PC-9 (cell line): ENCODE measurements around the gene NISCH. TPM values are rescaled to one million over a fixed set of nuclear protein-coding genes. Genes with fewer than 3 reads are reported as not detected.
A peak's percentile ranks its signal among the peaks of the same experiment; 100 is the strongest.

Experiments
- BruUV-seq: library from RNA; stranded (reverse); fragments of 400-500 nt; replicated peaks from 2 replicates; lab custom pipeline; 2021; lab: Mats Ljungman, UMichigan
- CTCF ChIA-PET: fragments of 300-600 bp; sonication (Branson Sonifier 250); formaldehyde crosslinking; loops from one replicate; lab custom pipeline; 2022; ENCODE audit warnings: antibody characterized with exemption; lab: Charles Lee
- POLR2A ChIA-PET: fragments of 300-600 bp; sonication (Branson Sonifier 250); formaldehyde crosslinking; loops from one replicate; lab custom pipeline; 2022; ENCODE audit warnings: antibody characterized with exemption; ENCODE audit not compliant: unreplicated experiment; lab: Charles Lee
- DNase-seq, 2 experiments: peaks; one replicate each; pipeline versions ENCODE4 v3.0.0 to v3.0.0-alpha.2; 2015 to 2022; ENCODE audit warnings: mixed read lengths in 1 of 2
- H2AFZ ChIP-seq: fragments of 200-600 bp; sonication (generic); 2 replicates; pipeline ENCODE4 v1.8.1; 2017; ENCODE audit warnings: antibody characterized with exemption
- H3F3A ChIP-seq: fragments of 200-600 bp; sonication (generic); 2 replicates; pipeline ENCODE4 v1.8.1; 2017; ENCODE audit warnings: antibody characterized with exemption, mild to moderate bottlenecking, low read depth; ENCODE audit not compliant: insufficient read depth
- H3K27ac ChIP-seq: fragments of 200-600 bp; sonication (generic); 2 replicates; pipeline ENCODE4 v1.6.1; 2016; ENCODE audit warnings: mixed run types
- H3K27me3 ChIP-seq: fragments of 200-600 bp; sonication (generic); 2 replicates; pipeline ENCODE4 v1.6.1; 2016; ENCODE audit warnings: low read depth, mixed run types; ENCODE audit not compliant: insufficient read depth
- H3K36me3 ChIP-seq: fragments of 200-600 bp; sonication (generic); 2 replicates; pipeline ENCODE4 v1.6.1; 2016; ENCODE audit warnings: low read depth, mixed run types
- H3K4me1 ChIP-seq: fragments of 200-600 bp; sonication (generic); replicated peaks from 2 replicates; pipeline ENCODE4 v1.6.1; 2016; ENCODE audit warnings: mixed run types; ENCODE audit not compliant: insufficient read depth
- H3K4me2 ChIP-seq: fragments of 200-600 bp; sonication (generic); 2 replicates; pipeline ENCODE4 v1.6.1; 2017; ENCODE audit warnings: mixed run types
- H3K4me3 ChIP-seq: fragments of 200-600 bp; sonication (generic); 2 replicates; pipeline ENCODE4 v1.6.1; 2016; ENCODE audit warnings: mixed run types
- H3K79me2 ChIP-seq: fragments of 200-600 bp; sonication (generic); 2 replicates; pipeline ENCODE4 v1.6.1; 2017; ENCODE audit warnings: low read depth, mixed run types
- H3K9me2 ChIP-seq: fragments of 200-600 bp; sonication (generic); 2 replicates; pipeline ENCODE4 v1.8.1; 2017; ENCODE audit warnings: mild to moderate bottlenecking; ENCODE audit not compliant: insufficient read depth
- H3K9me3 ChIP-seq: fragments of 200-600 bp; sonication (generic); 2 replicates; pipeline ENCODE4 v1.8.1; 2016; ENCODE audit warnings: low read depth; ENCODE audit not compliant: insufficient read depth
- H4K20me1 ChIP-seq: fragments of 200-600 bp; sonication (generic); 2 replicates; pipeline ENCODE4 v1.8.1; 2017; ENCODE audit not compliant: insufficient read depth
- CTCF ChIP-seq: fragments of 200-600 bp; sonication (generic); conservative IDR thresholded peaks from 2 replicates; pipeline ENCODE4 v1.6.1; 2017; ENCODE audit warnings: mixed run types, antibody characterized with exemption, mild to moderate bottlenecking, moderate library complexity
- EZH2 ChIP-seq: fragments of 200-600 bp; sonication (generic); IDR thresholded peaks from 2 replicates; pipeline ENCODE4 v1.8.0; 2017; ENCODE audit warnings: antibody characterized with exemption, low read depth
- intact Hi-C: fragments of 100-400 bp; cut with micrococcal nuclease; formaldehyde crosslinking; loops from one replicate; pipeline ENCODE4 v1.10.0; 2022; ENCODE audit not compliant: unreplicated experiment
- total RNA-seq: library from RNA; stranded (reverse); gene quantifications from 2 replicates; pipeline ENCODE4 v1.2.3, GENCODE V29; 2021

The NISCH gene
- total RNA-seq, 1 experiment from 2014 or later: 66.1 TPM

- intact Hi-C loops: loop anchor here (1.0 kb wide), 1 partner anchor 19 kb away; no protein-coding TSS in a partner anchor
- no peak for DNase-seq
- Histone ChIP-seq H4K20me1 (no peaks in the 10 kb centered on the region), H3K27me3 (no peaks in the 10 kb centered on the region), H2AFZ (no peak overlapping the region), H3K9me2 (no peaks in the 10 kb centered on the region), H3K4me2 (no peak overlapping the region), H3K27ac (no peak overlapping the region), H3F3A (peaks cover 5% of the 10 kb centered on the region; the same call in 1 of the 2 replicates), H3K4me3 (no peak overlapping the region), H3K4me1 (peaks cover 13% of the 10 kb centered on the region; the same call in 1 of the 2 replicates), H3K9me3 (no peaks in the 10 kb centered on the region), H3K79me2 (no peaks in the 10 kb centered on the region), H3K36me3 (no peaks in the 10 kb centered on the region)
- TF ChIP-seq CTCF: no peak
- TF ChIP-seq EZH2: no peak
- BruUV-seq: no TSS peak
- CTCF ChIA-PET: interaction anchor here (1.2 to 3.8 kb wide), 3 partner anchors 20 to 115 kb away, joined by 3 to 21 read pairs (median 3); no protein-coding TSS in a partner anchor
- POLR2A ChIA-PET: interaction anchor here (0.8 kb wide), 1 partner anchor 72 kb away, joined by 9 read pairs; no protein-coding TSS in a partner anchor
Observed at GRCh38 chr3:52447512-52448355, 7.7 kb upstream of the NISCH start.

- H3K27me3 ChIP-seq: no peaks in the 10 kb centered on the region
- CTCF ChIA-PET: no interaction called here
- no peaks in the 10 kb centered on the region for H3K36me3 ChIP-seq
- POLR2A ChIA-PET: no interaction called here
- peaks cover 16% of the 10 kb centered on the region; the same call in 1 of the 2 replicates for H3F3A ChIP-seq
- H3K27ac ChIP-seq: no peak overlapping the region
- no peaks in the 10 kb centered on the region for H3K9me2 ChIP-seq
- H3K4me1 ChIP-seq: peaks cover 37% of the 10 kb centered on the region
- intact Hi-C loops: loop anchor here (1.0 to 5.0 kb wide), 2 partner anchors 220 to 233 kb away; no protein-coding TSS in a partner anchor
- H2AFZ ChIP-seq: no peak overlapping the region
- peak overlapping the region; percentile 40; the same call in 1 of the 2 replicates for H3K4me2 ChIP-seq
- BruUV-seq: no TSS peak
- TF ChIP-seq CTCF: no peak
- H3K9me3 ChIP-seq: no peaks in the 10 kb centered on the region
- H3K4me3 ChIP-seq: no peak overlapping the region
- no peak for DNase-seq
- H4K20me1 ChIP-seq: no peaks in the 10 kb centered on the region
- no peaks in the 10 kb centered on the region for H3K79me2 ChIP-seq
Observed at GRCh38 chr3:52450489-52451236, 4.7 kb upstream of the NISCH start.

- Histone ChIP-seq H3F3A (peaks cover 16% of the 10 kb centered on the region; the same call in 1 of the 2 replicates), H3K4me1 (peaks cover 37% of the 10 kb centered on the region), H3K9me2 (no peaks in the 10 kb centered on the region), H2AFZ (no peak overlapping the region), H3K4me2 (no peak overlapping the region), H3K9me3 (no peaks in the 10 kb centered on the region), H3K79me2 (peaks cover 6% of the 10 kb centered on the region; the same call in 1 of the 2 replicates), H3K27me3 (no peaks in the 10 kb centered on the region), H3K27ac (no peak overlapping the region), H4K20me1 (no peaks in the 10 kb centered on the region), H3K36me3 (no peaks in the 10 kb centered on the region), H3K4me3 (no peak overlapping the region)
- ChIA-PET CTCF (no interaction called here), POLR2A (no interaction called here)
- TF ChIP-seq EZH2: no peak
- TF ChIP-seq CTCF: no peak
- BruUV-seq: no TSS peak
- DNase-seq: no peak
- intact Hi-C loops: loop anchor here (5.0 kb wide), 1 partner anchor 234 kb away; no protein-coding TSS in a partner anchor
Observed at GRCh38 chr3:52451237-52452083, 3.9 kb upstream of the NISCH start.
